COLO668 (cell line): Measurements from ENCODE around the gene DCBLD2.
"Not testable (repeated sequence)": the region's sequence is repeated elsewhere in the genome, so short reads cannot be mapped to it uniquely, and the experiment has no call there.

Experiments
- DNase-seq: peaks from one replicate; lab custom pipeline; 2025; ENCODE audit not compliant: unreplicated experiment; lab: John Stamatoyannopoulos, UW

DCBLD2 gene

GRCh38 chr3:98893740-98894139 is 7.8 kb downstream of the DCBLD2 start:
- DNase-seq: no peak

- DNase-seq: no peak
Measured at GRCh38 chr3:98892263-98892662, 9.2 kb downstream of the DCBLD2 start.

- no peak for DNase-seq
Measured at GRCh38 chr3:98890965-98891910, 10.3 kb downstream of the DCBLD2 start.

- no peak for DNase-seq
Measured at GRCh38 chr3:98890181-98890835, 11.2 kb downstream of the DCBLD2 start.

GRCh38 chr3:98887684-98888083 is 13.8 kb downstream of the DCBLD2 start:
- DNase-seq: no peak

- no peak for DNase-seq
Measured at GRCh38 chr3:98886525-98886924, 15.0 kb downstream of the DCBLD2 start.

- no peak for DNase-seq
Measured at GRCh38 chr3:98885851-98886250, 15.6 kb downstream of the DCBLD2 start.

- DNase-seq: no peak
Measured at GRCh38 chr3:98884675-98885371, 16.7 kb downstream of the DCBLD2 start.

- not testable (repeated sequence) for DNase-seq
Measured at GRCh38 chr3:98882614-98883333, 18.7 kb downstream of the DCBLD2 start.

- DNase-seq: no peak
Measured at GRCh38 chr3:98877132-98877531, 24.4 kb downstream of the DCBLD2 start.

GRCh38 chr3:98875535-98875934 is 26.0 kb downstream of the DCBLD2 start:
- no peak for DNase-seq

- DNase-seq: no peak
Measured at GRCh38 chr3:98874602-98875249, 26.8 kb downstream of the DCBLD2 start.

GRCh38 chr3:98869391-98869790 is 32.1 kb downstream of the DCBLD2 start:
- no peak for DNase-seq

- DNase-seq: not testable (repeated sequence)
Measured at GRCh38 chr3:98857971-98858370, 43.5 kb downstream of the DCBLD2 start.

GRCh38 chr3:98857258-98857657 is 44.2 kb downstream of the DCBLD2 start:
- DNase-seq: not testable (repeated sequence)

- no peak for DNase-seq
Measured at GRCh38 chr3:98856724-98857123, 44.8 kb downstream of the DCBLD2 start.

- no peak for DNase-seq
Measured at GRCh38 chr3:98855806-98856400, 45.6 kb downstream of the DCBLD2 start.

- DNase-seq: no peak
Measured at GRCh38 chr3:98848108-98848507, 53.4 kb downstream of the DCBLD2 start.

GRCh38 chr3:98846101-98846500 is 55.4 kb downstream of the DCBLD2 start:
- DNase-seq: no peak
